NCI-H1092 (cell line): ENCODE results near the gene MYBBP1A.
"Not testable (repeated sequence)": the region's sequence is repeated elsewhere in the genome, so short reads cannot be mapped to it uniquely, and the experiment has no call there.

Experiments used
- DNase-seq: peaks from one replicate; lab custom pipeline; 2025; lab: John Stamatoyannopoulos, UW

Gene MYBBP1A

DNA sequence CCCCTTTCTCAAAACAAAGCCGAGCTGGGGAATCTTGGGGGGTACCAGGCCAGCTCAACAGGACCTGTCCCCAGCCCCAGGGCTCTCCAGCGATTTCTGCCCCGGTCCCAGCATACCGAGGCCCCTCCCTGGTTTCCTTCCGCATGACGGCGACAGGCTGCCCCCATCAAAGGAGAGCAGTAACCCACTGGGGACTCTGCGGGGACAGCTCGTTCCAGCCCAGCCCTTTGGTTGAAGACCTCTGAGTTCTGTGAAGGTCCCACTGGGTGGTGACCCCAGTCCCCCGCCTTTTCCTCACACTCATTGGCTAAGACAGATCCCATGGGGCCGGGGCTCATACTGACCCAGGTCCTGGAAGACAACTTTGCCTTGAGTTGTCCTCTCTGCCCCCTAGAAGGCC, 33.2 kb upstream of the MYBBP1A start:
- DNase-seq = no peak

DNA sequence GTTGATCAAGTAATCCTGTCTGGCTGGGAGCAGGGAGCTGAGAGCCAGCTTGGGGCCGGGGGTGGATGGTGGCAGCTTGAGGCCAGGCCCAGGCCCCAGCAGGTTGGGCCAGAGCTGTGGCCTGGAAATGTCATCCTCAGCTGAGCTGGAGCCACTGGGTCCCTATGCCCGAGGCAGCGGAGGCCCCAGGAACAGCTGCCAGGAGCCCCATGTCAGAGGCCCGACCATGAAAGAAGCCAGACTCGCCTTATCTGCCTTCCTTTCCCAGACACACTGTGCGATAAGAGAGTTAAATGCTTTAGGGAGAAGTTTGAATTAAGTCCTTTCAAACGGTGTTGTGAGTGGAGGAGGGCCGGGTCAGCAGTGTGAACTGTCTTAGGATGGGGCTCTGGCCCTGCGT, 32.6 kb upstream of the MYBBP1A start:
- DNase-seq = no peak

GRCh38 chr17:4587195-4587594, 32.0 kb upstream of the MYBBP1A start:
- no peak for DNase-seq

DNA sequence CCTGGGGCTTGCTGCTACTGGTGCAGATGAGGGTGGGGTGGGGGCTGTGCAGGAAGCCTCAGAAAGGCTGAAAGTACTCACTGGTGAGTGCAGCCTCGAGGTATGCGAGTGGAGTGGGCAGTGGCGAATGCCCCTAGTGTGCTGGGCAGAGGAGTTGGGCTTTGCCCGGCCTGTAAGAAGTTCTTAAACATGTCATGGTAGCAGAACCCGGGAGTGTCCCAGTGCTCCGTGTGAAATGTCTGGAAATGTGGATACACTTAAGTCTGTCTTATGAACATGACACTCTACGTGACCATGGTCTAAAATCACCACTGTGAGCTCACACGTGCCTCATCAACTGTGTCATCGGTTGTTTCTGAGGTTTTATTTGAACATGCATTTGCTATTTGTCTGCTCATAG, 30.9 kb upstream of the MYBBP1A start:
- DNase-seq = no peak

DNA sequence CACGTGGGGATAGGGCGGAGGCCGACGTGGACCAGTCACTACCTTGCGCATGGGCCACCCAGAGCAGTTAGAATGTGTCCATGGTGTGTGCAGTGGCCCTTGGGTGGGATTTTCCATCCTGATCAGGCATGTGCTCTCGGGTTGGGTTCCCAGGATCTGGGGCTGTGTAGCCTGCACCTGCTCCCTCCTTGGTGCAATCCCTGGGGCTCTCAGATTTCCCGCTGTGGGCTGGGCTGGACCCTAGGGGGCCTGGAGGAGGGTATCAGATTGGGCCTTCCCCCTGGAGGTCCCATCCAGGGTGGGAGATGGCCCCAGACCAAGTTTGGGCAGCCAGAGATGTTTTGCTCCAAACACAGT, 30.4 kb upstream of the MYBBP1A start:
- DNase-seq = no peak

- DNase-seq = no peak
These were observed 29.9 kb upstream of the MYBBP1A start for GRCh38 chr17:4584917-4585637.

DNA sequence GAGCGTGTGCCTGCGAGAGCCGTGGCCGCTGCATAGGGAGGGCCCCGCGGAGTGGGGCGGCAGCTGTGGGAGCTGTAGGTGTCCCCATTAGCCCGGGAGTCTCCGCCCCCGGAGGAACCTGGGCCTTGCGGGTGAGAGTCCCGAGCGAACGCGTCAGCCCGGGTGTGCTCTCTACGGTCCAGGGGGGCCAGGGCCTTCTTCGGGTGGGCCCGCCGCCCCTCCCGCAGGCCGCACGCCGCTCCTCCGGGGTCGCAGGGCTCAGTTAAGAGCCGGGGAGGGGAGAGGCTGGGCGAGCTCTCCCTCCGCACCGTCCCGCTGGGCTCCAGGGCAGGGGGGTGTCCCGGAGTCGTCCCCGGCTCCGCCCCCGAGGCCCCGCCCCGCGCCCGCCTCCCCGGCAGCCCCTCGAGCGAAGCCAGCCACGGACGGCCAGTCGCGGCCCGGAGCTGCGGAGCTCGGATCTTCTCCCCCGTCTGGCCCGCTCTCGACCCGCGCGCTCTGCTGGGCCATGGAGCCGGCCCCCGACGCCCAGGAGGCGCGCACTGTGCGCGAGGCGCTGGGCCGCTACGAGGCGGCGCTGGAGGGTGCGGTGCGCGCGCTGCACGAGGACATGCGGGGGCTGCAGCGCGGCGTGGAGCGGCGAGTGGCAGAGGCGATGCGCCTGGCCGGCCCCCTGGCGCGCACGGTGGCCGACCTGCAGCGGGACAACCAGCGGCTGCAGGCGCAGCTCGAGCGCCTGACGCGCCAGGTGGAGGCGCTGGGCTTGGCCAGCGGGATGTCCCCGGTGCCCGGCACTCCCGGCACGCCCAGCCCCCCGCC, 29.1 kb upstream of the MYBBP1A start, which contains the start of gene SMTNL2:
TSS of gene SMTNL2 (plus strand) at position 429 of the 816 bp plus-strand sequence. CDS start at position 506, 77 bp downstream.
- DNase-seq = no peak

DNA sequence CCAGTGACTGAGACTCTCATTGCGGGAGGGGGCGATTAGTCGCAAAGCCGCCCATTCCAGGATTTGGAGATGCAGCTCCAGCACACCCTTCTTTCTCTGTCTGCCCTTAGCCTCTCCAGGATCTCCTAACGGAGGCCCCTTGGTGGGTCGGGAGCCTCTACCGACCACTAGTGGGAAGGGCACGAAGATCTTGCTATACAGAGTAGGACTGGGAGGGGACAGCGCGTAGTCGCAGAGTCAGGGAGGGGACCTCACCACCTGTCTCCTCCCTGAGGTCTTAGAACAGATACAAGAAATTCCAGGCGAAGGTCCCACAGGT, 28.6 kb upstream of the MYBBP1A start:
- no peak for DNase-seq

- no peak for DNase-seq
These were observed 28.0 kb upstream of the MYBBP1A start for GRCh38 chr17:4583206-4583605.

GRCh38 chr17:4582691-4583090, 27.5 kb upstream of the MYBBP1A start:
- no peak for DNase-seq

GRCh38 chr17:4582101-4582501, 26.9 kb upstream of the MYBBP1A start:
- no peak for DNase-seq

DNA sequence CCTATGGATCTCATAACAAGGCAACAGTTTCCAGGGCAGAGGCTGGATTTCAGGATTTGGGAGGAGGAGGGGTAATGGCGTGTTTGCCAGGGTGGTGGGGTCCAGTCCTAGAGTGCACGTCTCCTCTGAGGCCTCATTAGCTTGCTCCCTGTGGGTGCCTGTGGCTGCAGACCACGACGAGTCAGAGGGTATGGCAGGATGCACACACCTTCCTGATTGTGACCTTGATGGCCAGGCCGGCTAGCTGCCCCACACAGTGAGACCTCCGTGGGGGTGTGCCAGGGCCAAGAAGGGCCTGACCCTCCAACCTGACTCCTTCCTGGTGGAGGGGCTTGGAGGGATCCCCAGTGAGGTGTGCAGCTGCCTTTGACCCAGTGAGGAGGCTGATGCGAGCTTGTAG, 25.1 kb upstream of the MYBBP1A start:
- DNase-seq = no peak

- no peak for DNase-seq
These were observed 24.5 kb upstream of the MYBBP1A start for GRCh38 chr17:4579678-4580077.

DNA sequence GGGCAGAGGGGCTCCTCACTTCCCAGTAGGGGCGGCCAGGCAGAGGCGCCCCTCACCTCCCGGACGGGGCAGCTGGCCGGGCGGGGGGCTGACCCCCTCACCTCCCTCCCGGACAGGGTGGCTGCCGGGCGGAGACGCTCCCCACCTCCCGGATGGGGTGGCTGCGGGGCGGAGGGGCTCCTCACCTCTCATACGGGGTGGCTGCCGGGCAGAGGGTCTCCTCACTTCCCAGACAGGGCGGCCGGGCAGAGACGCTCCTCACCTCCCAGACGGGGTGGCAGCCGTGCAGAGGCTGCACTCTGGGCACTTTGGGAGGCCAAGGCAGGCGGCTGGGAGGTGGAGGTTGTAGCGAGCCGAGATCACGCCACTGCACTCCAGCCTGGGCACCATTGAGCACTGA, 23.2 kb upstream of the MYBBP1A start:
- not testable (repeated sequence) for DNase-seq

- DNase-seq = no peak
These were observed 22.3 kb upstream of the MYBBP1A start for GRCh38 chr17:4577386-4577993.

DNA sequence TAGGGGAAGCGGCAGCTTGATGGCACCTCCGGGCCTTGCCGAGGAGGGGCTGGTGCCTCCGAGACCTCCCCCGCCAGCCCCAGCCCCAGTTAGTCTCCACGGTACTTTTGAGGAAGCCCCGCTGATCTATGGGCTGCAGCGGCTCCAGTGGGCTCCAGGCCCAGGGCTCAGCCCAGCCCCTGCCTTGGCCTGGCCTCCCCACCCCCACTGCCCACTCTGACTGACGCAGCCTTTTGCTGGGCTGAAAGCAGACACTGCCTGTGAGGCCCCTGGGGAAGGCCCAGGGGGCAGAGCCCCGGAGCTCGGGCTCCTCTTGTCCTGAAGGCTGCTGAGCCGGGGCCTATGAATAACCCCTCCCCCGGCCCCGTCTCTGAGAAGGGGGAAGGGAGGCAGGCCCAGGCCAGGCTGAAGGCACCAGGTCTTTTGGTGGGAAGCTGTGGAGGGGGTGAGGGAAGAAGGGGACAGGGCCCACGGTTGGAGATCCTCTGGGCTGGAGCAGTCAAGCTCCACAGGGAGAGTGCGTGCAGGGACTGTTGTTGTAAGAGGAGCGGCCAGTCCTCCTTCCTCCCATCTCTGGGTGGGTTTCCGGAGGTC, 21.6 kb upstream of the MYBBP1A start:
- no peak for DNase-seq

DNA sequence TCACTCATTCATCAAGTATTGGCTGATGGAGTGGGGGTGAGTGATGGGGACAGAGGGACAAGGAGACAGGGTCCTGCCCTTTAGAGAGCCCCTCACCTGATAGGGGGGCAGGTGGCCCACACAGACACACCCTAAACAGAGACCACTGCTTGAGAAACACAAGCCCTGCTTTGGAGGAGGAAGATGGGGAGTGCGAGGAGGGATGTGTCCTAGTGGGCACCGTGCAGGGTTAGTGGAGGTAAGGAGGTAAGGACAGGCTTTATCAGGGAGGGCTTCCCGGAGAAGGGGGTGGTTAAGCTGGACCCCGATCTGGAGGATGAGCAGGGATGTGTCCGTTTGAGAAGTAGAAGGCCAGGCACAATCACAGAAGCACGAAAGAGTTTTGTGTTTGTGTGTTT, 21.0 kb upstream of the MYBBP1A start:
- no peak for DNase-seq

DNA sequence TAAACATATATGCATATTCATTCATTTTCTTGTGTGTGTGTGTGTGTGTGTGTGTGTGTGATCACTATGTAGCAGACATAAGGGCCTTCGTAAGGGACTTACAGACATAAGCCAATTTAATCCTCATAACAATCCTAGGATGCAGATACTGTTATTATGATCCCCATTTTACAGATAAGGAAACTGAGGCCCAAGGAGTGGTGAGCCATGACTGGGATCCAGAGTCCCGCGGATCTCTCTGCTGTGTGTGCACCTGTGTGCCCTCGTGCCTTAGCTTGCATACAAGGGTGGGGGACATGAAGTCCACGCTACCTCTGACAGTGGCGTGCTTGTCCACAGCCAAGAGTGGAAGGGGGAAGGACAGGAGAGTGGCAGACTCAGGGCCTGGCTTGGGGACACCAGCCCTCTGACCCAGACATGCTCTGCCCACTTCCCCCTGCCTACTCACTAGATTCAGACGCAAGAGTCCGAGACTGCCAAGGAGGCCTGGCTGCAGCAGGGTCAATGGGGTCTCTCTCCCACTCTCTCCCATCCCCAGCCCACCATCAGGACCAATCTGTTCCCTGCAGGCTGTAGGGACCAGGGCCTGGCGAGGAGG, 19.4 kb upstream of the MYBBP1A start:
- DNase-seq = no peak

- DNase-seq = no peak
These were observed 18.5 kb upstream of the MYBBP1A start for GRCh38 chr17:4573669-4574068.

DNA sequence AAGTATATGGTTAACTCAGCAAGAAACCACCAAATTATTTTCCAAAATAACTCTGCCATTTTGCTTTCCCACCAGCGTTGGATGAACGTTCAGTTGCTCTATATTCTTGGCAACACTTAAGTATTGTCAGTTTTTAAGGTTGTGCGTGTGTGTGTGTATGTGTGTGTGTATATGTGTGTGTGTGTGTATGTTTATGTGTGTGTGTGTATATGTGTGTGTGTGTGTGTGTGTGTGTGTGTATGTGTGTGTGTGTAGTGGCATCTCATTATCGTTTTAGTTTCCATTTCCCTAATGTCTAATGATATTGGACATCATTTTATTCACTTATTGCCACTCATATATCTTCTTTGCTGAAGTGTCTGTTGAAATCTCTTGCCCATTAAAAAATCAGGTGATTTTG, 17.9 kb upstream of the MYBBP1A start:
- no peak for DNase-seq

- no peak for DNase-seq
These were observed 16.9 kb upstream of the MYBBP1A start for GRCh38 chr17:4572131-4572530.

DNA sequence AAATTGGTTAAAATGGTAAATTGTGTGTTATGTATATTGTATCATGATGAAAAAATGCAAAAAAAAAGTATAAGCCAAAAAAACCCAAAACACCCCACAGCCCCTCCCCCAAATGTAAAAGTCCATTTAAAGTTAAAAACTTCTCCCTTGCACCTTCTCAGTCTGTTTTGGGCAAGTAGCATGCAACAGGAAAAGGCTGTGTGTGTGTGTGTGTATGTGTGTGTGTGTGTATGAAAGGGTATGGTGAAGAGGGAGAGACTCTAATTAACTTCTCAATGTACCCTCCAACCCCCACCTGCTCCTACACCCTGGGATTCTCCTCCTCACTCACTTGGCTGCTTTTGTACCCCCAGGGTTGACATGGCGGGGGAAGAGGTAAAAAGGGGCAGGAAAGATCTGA, 14.4 kb upstream of the MYBBP1A start:
- no peak for DNase-seq

GRCh38 chr17:4566785-4567184, 11.6 kb upstream of the MYBBP1A start:
- DNase-seq = peak; percentile 6
